GM12891 (cell line): Measurements from ENCODE around the gene LSM14B.

Source experiments
- DNase-seq: peaks from one replicate; pipeline ENCODE4 v3.0.0; 2011; ENCODE audit warnings: low spot score; ENCODE audit not compliant: insufficient read length
- FAIRE-seq: peaks from 2 replicates; lab custom pipeline; 2011; peaks lifted over from hg19 to GRCh38; lab: Jason Lieb, UNC
- PAX5 ChIP-seq: IDR thresholded peaks from 2 replicates; pipeline ENCODE4 v1.6.1; 2011; ENCODE audit warnings: low read length, moderate library complexity, mild to moderate bottlenecking; ENCODE audit not compliant: insufficient read depth, severe bottlenecking
- POLR2A ChIP-seq: IDR thresholded peaks from 2 replicates; pipeline ENCODE4 v1.6.1; 2011; ENCODE audit warnings: low read depth, low read length, control low read depth
- POLR2AphosphoS5 ChIP-seq: IDR thresholded peaks from 2 replicates; pipeline ENCODE4 v1.6.1; 2011; ENCODE audit warnings: low read depth, low read length, control low read depth
- POU2F2 ChIP-seq: IDR thresholded peaks from 2 replicates; pipeline ENCODE4 v1.6.1; 2011; ENCODE audit warnings: low read depth, mild to moderate bottlenecking, control low read depth, low read length, moderate library complexity
- SPI1 ChIP-seq: IDR thresholded peaks from 2 replicates; pipeline ENCODE4 v1.6.1; 2011; ENCODE audit warnings: low read depth, low read length, control low read depth
- TAF1 ChIP-seq: IDR thresholded peaks from 2 replicates; pipeline ENCODE4 v1.6.1; 2011; ENCODE audit warnings: low read depth, low read length, control low read depth

The LSM14B gene

DNA sequence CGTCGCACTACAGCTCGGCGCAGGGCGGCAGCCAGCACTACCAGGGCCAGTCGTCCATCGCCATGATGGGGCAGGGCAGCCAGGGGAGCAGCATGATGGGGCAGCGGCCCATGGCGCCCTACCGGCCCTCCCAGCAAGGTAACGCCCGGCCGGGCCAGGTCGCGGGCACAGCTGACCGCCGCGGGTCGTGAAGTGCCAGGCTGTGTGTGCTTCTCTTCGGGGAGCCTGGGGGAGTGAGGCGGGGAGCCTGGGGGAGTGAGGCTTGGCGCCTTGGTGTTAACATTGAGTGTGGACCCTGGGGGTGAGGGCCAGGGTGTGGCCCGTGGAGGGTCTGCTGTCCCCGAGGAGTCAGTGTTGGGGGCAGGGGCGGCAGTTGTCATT is 41.2 kb downstream of the LSM14B start:
- FAIRE-seq: no peak
- DNase-seq: no peak
- TF ChIP-seq POLR2AphosphoS5: no peak
- no peak for TF ChIP-seq PAX5

DNA sequence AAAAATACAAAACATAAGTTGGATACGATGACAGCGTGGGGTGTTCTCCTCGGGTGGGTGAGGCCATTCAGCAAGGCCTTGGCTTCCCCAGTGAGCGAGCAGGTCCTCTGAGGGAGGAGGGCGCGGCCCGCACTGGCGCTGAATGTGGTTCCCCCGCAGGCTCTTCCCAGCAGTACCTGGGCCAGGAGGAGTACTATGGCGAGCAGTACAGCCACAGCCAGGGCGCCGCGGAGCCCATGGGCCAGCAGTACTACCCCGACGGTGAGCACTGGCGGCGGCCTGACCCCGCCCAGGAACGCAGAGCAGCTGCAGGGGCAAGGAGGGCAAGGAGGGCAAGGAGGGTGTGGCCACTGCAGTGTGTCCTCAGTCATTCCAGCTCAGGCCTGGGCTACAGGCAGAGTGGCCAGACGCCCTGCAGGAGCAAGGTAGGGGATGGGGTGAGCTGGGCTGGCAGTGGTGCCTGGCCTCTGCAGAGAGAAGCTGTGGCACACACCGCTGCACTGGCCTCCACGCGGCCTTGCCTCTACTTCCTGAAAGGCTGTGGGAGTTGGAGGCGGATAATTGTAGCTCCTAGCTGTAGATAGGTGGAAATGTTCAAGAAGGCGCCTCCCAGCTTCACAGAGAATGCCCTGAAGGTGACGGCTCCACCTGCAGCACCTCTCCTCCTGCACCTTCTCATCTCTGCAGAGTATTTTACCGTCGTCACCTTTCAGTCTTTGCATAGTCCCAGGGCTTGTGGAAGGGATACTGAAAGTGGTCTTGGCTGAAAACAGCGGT is 41.9 kb downstream of the LSM14B start:
- no peak for DNase-seq
- TF ChIP-seq PAX5 (no peak), SPI1 (no peak), POLR2A (no peak), POLR2AphosphoS5 (no peak), TAF1 (no peak), POU2F2 (no peak)
- no peak for FAIRE-seq

DNA sequence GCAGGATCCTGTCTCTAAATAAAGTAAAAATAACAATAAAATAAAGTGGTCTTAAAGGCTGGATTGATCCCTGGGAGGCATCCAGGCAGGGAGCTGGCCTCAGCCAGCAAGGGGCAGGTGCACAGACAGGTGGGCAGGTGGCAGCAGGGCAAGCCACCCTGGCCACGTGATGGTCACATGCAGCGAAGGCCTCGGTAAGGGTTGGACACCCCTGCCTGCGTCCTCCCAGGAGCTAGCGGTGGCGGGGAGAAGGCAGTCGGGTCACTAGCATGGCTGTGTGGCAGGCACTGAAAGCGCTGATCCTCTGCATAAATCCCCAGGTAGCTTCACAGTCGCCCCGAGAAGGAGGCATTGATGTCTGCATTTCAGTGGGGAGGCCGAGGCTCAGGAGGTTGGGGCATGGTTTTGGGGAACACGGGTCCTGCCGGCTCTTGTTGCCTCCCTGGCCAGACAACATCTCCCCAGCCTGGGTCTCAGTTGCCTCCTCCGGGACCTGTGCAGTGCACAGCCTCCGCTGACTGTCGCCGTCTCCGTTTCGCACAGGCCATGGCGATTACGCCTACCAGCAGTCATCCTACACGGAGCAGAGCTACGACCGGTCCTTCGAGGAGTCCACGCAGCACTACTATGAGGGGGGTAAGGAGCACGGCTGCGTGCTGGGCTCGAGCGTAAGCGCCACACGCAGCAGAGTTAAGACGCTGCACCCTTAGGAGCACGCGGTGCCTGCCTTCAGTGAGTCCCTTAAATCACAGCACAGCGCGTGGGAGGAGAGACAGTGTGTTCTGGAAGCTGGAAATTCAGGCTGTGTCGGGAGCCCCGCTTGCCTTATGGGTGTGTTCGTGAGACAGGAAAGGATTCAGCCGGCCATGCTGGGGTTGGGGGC is 42.8 kb downstream of the LSM14B start:
- FAIRE-seq: no peak
- TF ChIP-seq SPI1 (no peak), PAX5 (no peak), POU2F2 (no peak), POLR2A (no peak)
- DNase-seq: no peak

GRCh38 chr20:62165762-62166399 is 43.6 kb downstream of the LSM14B start:
- FAIRE-seq (no peak), DNase-seq (no peak)
- TF ChIP-seq POU2F2 (no peak), POLR2A (no peak), PAX5 (no peak), TAF1 (no peak), SPI1 (no peak), POLR2AphosphoS5 (no peak)

GRCh38 chr20:62167474-62167873 is 45.2 kb downstream of the LSM14B start:
- DNase-seq: no peak
- no peak for FAIRE-seq
- TF ChIP-seq POLR2A (no peak), SPI1 (no peak), PAX5 (no peak), TAF1 (no peak), POU2F2 (no peak), POLR2AphosphoS5 (no peak)

GRCh38 chr20:62168061-62168460 is 45.8 kb downstream of the LSM14B start:
- TF ChIP-seq SPI1 (no peak), POU2F2 (no peak), POLR2A (no peak), POLR2AphosphoS5 (no peak), PAX5 (no peak), TAF1 (no peak)
- FAIRE-seq: no peak
- no peak for DNase-seq

GRCh38 chr20:62168890-62169435 is 46.7 kb downstream of the LSM14B start:
- FAIRE-seq: no peak
- DNase-seq: no peak
- TF ChIP-seq POLR2A (no peak), TAF1 (no peak), PAX5 (no peak), POLR2AphosphoS5 (no peak), POU2F2 (no peak), SPI1 (no peak)

DNA sequence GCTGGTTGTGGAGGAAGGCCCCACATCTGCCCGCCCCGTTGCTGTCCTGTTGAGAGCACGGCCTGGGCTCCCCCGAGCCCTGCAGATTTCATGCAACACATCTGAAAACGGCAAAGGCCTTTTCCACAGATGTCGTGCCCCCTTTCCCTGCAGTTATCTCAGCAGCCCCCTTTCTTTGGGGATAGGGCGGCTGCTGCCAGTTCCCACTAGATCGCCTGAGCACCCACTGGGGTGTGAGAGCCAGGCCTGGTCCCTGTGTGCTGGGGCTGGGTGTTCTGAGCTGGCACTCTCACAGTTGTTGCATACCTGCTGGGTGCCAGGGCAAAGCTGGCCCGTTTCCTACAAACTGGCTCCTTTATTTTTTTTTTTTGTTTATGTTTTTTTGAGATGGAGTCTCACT is 48.3 kb downstream of the LSM14B start:
- TF ChIP-seq POLR2A (no peak), POU2F2 (no peak), SPI1 (no peak), TAF1 (no peak), PAX5 (no peak), POLR2AphosphoS5 (no peak)
- FAIRE-seq (no peak), DNase-seq (no peak)

DNA sequence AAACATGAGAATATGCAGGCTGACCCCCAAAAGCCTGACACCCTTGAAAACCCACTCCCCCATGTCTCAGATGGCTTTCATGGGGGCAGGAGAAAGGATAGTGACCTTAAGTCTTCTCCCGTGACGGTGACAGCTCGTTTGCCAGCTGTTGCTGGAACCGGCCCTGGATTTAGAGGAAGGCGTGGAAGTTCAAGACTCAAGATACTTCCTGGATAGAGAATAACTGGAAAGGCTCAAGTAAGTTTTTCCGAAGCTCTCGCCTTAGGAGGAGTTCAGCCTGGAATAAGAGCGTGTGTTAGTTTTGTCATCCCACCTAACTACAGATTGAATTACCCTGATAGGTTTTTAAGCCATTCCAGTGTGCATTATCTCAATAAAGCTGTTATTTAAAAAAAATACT is 49.0 kb downstream of the LSM14B start:
- TF ChIP-seq POLR2A (no peak), PAX5 (no peak), SPI1 (no peak), POU2F2 (no peak)
- DNase-seq (no peak), FAIRE-seq (no peak)
